GM18520 (cell line): ENCODE measurements around the gene RIMS3.

Experiments used
- ATAC-seq: cut with Tn5 transposase; IDR thresholded peaks from one replicate; pipeline ENCODE4 v1.9.1; 2021; ENCODE audit not compliant: unreplicated experiment

Gene RIMS3

DNA sequence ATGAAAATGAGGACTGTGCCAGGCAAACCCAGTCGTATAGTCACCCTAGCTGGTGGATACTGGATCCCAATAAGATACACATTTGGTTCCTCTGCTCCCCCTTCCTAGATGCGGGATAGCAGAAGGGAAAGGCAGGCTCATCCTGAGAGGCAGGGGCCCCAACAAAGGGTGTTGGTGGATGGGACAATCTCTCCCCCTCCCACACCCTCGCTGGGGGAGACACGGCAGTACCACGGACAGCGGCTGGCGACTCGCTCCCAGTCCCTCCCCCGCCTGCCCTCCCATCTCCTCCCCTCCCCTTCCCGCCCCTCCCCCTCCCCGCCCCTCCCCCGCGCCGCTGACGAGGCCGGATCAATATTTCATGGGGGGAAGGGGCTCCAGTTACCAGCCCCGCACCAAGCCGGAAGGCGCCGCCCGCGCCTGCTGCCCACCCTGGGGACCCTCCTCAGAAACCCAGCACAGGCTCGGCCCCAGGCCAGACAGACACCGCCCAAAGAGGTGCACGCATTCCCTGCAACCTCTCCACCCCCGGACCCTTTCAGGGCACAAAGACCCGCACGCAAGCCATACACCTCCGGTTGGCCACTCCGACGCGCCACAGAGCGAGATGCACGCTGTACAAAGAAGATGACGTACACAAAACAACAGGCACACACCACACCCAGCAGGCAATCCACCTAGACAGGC, 11.5 kb downstream of the RIMS3 start:
- ATAC-seq, result no peak

- ATAC-seq, result no peak
These were observed 12.5 kb downstream of the RIMS3 start for GRCh38 chr1:40652979-40653378.

DNA sequence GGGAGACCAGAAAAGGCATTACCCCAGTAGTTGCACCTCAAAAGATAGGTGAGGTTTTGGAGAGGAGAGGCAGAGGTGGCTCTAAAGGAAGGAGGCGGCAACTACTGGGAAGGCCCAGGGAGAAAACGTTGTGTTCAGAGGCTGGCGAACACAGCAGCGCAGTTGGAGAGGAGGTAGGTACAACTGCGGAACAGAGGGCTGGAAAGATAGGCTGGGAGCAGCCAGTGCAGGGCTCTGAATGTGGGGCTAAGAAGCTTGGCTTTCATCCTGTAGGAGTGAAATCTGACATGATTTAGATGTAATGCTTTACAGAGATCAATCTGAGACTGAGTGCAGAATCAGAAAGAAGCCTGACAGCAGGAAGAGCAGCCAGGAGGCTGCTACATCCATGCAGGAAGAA, 13.0 kb downstream of the RIMS3 start:
- no peak for ATAC-seq

GRCh38 chr1:40651138-40651857, 14.2 kb downstream of the RIMS3 start:
- no peak for ATAC-seq

GRCh38 chr1:40650075-40650474, 15.4 kb downstream of the RIMS3 start:
- no peak for ATAC-seq

GRCh38 chr1:40649592-40649930, 15.9 kb downstream of the RIMS3 start:
- no peak for ATAC-seq

DNA sequence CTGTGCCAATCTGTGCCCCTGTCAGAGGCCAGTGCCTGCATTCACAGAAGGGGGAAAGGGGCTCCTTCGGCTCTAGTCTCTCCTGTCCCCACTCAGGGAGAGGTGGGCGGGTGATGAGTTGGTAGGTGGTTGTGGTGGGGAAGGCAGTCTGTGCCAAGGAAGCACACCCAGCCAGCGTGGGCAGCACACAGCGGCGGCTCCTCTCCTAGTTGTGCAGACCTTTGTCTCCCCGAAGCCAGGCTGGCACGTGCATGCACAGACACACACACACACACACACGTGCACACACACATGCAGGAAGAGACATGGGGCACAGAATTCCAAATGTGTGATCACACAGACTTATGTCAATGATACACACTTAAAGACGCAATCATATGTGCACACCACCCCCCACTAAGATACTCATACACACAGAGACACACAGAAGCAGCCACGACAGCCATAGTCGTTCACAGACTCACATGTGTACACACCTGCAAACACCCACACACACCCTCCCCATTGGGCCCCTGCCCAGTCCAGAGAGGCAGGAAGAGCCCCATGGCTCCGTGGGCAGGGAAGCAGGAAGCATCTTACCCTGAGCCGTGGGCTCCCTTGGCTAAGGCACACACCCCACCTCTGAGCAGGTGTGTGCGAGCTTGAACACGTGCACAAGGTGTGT, 16.4 kb downstream of the RIMS3 start:
- no peak for ATAC-seq

DNA sequence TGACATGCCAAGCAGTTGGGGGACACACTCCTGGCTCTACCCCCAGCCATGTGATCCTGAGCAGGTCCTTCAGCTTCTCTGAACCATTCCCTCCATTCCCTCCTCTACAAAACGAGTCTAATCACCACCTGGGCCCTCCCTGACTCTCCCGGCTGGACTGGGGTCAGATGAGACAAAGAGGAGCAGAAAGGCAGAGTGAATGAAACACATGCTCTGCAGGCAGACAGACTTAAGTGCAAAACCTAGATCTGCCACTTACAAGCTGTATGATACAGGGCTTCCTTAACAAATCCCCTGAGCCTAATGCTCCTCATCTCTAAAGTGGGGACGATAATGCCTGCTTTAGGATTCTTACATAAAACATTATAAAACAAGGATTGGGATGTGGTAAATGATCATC, 17.3 kb downstream of the RIMS3 start:
- no peak for ATAC-seq

DNA sequence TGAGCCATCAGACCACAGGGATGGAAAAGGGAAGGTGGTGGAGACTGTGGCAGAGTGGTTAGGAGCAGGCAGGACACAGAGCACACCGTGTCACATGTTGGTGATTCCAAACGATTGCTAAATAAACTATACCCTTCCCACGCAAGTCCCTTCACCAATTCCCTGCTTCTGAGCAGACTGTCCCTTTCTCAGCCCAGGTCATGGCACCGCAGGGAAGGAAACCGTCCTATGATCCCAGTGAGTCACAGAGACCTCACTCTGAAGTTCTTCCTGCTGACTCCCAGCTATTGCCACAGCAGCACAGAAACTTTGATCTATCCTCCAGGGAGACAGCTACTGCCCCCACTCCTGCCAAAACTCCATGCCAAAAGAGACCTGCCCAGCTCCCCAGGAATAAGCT, 19.2 kb downstream of the RIMS3 start:
- no peak for ATAC-seq

- no peak for ATAC-seq
These were observed 20.3 kb downstream of the RIMS3 start for GRCh38 chr1:40645118-40645680.

- ATAC-seq, result no peak
These were observed 23.8 kb downstream of the RIMS3 start for GRCh38 chr1:40641601-40642242.

- no peak for ATAC-seq
These were observed 25.0 kb downstream of the RIMS3 start for GRCh38 chr1:40640314-40641076.

DNA sequence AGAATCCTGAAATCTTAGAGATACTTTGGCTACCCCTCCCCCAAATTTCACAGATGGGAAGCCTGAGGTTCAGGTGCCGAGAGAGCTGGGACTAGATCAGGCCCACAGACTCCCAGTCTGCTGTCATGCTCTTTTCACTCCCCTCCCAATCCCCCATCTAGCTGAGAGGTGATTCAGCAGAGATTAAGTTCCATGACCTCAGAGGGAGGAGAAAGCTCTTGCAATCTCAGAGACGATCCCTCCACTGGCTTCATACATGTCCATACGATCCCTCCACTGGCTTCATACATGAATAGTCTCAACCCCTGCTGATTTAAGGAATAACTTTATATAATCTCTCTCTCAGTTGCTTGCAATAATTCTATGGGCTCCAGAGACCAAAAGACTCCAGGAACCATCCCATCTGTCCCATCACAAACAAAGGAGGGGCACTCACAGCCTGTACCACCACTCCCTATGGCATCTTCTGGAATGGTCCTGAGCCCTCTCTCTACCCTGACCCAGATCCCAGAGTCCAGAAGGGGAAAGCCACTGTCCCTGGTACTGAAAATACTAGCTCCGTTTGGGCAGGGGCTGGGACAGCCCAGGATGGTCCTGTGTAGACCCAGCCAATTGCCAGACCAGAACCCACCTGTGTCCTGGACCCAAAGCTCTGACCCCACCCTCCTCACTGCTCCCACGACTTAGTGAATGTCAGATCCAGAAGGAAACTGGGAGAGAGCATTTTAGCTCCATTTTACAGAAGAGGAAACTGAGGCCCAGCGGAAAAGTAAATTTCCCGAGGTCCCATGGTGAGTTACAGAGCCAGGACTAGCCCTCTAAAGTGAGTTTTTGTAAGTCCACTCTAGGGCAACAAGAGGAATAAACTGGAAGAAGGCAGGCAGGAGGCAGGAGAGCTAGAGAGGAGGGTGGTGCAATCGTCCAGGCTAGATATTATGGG, 27.1 kb downstream of the RIMS3 start:
- ATAC-seq, result no peak

- no peak for ATAC-seq
These were observed 27.9 kb downstream of the RIMS3 start for GRCh38 chr1:40637470-40638007.

GRCh38 chr1:40636777-40637176, 28.7 kb downstream of the RIMS3 start:
- no peak for ATAC-seq

- no peak for ATAC-seq
These were observed 29.6 kb downstream of the RIMS3 start for GRCh38 chr1:40635763-40636500.

- no peak for ATAC-seq
These were observed 30.4 kb downstream of the RIMS3 start for GRCh38 chr1:40634901-40635655.

DNA sequence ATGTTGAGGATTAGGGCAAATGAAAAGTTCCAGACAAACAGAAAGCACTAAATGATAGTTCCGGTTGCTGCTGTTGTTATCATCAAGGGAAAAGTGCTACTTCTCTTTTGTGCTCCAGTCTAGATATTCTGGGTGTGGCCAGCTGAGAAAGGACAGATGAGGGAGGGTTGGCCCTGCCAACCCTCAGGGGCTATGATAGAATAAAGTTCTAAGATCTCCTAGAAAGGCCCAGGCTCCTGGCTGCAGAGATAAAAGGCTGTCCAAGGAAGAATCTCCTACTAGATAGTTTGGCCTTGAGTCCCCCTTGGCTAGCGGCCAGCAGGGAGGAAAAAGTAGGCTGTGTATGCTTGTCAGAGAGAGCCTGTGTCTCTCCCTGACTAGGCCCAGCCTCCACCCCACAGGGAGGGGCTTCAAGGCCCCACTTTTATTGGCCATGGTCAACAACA, 31.5 kb downstream of the RIMS3 start:
- ATAC-seq, result no peak
